Stimulated activated CD4-positive, alpha-beta T cell treated with anti-CD3 and anti-CD28 coated beads, Interleukin-12 subunit alpha, Interleukin-12 subunit beta, amount 100 ng/mL, for 4 hours (primary cell): Measurements from ENCODE around the gene RNPS1.
"Not testable (repeated sequence)": the region's sequence is repeated elsewhere in the genome, so short reads cannot be mapped to it uniquely, and the experiment has no call there.

Experiments used
- DNase-seq: peaks from one replicate; pipeline ENCODE4 v3.0.0-alpha.2; 2020

The RNPS1 gene

GRCh38 chr16:2282262-2282661 lies 14.3 kb upstream of the RNPS1 start:
- DNase-seq = no peak

GRCh38 chr16:2280981-2281542 lies 13.1 kb upstream of the RNPS1 start:
- DNase-seq = no peak

DNA sequence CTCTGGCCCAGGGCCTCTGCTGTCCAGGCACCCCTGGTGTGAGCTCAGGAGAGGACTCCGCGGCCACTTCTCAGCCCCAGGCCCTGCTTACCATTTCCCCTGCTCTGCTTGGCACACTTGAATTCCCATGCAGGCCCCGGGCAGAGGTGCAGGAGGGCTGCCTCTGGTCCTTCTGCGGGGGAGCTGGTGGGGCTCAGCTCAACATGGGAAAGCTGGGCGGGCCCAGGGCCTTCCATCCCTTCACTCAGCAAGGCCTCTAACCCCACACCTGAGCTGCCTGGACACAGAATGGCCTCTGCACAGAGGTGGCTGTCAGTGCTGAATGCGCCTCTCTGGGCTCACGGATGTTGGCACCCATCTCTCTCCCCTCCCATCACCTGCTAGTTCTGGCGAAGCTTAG lies 12.5 kb upstream of the RNPS1 start:
- DNase-seq = no peak

GRCh38 chr16:2278956-2279800 lies 11.3 kb upstream of the RNPS1 start:
- DNase-seq = no peak

DNA sequence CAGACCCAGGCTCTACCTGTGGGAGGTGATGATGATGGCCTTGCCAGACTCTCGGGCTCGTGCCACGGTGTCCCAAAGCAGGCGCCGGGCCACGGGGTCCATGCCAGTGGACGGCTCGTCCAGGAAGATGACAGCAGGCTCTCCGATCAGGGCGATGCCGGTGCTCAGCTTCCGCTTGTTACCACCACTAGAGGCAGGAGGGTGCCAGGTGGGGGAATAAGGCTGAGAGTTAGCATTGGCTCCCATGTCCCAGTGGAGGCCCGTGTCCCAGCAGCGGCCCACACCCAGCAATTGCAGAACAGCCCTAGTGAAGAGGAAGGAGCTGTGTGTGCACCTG lies 10.3 kb upstream of the RNPS1 start:
- no peak for DNase-seq

DNA sequence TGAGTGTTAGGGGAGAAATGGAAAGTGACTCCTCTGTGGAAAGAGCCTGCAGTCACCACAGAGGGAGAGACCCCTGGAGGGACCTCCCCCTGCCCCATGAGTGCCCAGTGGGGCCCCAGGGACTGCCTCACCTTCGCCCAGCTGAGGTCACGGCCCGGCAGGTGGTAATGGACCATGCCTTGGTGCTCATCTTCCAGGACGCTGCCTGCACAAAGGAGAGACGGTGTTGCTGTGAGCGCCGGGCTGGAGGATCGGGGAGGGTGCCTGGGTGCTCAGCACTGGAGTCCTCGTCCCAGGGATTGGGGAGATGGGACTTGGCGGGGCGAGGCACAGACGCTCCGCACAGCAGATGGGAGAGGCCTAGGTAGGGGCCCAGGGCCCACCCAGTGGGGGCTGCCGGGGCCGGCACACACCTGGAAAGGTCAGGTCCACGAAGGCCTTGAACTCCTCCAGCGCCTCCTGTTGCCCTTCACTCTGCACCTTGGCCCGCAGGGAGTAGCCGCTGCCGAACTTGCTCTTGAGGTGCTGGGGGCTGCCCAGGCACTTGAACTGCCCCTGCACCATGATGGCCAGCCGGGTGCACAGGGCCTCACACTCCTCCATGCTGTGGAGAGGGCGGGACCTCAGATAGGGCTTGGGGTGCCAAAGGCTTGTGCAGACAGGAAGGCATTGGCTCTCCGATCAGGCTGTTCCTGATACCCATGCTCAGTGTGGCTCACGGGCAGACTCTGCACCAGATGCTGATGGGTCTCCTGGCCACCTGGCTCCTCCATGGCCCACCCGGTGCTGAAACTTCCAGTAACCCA lies 9.7 kb upstream of the RNPS1 start:
- DNase-seq = no peak

- no peak for DNase-seq
These were observed 8.7 kb upstream of the RNPS1 start for GRCh38 chr16:2276368-2277195.

- no peak for DNase-seq
These were observed 7.8 kb upstream of the RNPS1 start for GRCh38 chr16:2275476-2276367.

GRCh38 chr16:2273931-2274330 lies 6.0 kb upstream of the RNPS1 start:
- DNase-seq = no peak

DNA sequence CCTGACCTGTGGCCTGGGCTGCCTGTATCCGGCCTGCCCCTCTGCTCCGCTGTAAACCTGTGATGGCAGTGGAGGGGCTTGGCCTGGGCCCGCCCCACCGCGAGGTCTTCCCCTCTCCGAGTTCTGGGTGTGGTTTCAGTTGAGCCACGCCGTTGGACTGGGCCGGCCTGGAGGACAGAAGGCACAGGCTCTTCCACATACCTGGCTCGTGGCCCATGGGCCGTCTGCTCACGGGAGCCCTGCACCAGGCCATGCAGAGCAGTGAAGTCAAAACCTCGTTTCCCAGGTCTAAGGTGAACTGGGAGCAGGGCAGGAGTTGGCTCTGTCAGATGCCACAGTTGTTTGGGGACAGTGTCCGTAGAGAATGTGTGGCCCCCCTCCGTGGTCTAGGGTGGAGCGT lies 5.6 kb upstream of the RNPS1 start:
- no peak for DNase-seq

- no peak for DNase-seq
These were observed 4.0 kb upstream of the RNPS1 start for GRCh38 chr16:2271848-2272461.

DNA sequence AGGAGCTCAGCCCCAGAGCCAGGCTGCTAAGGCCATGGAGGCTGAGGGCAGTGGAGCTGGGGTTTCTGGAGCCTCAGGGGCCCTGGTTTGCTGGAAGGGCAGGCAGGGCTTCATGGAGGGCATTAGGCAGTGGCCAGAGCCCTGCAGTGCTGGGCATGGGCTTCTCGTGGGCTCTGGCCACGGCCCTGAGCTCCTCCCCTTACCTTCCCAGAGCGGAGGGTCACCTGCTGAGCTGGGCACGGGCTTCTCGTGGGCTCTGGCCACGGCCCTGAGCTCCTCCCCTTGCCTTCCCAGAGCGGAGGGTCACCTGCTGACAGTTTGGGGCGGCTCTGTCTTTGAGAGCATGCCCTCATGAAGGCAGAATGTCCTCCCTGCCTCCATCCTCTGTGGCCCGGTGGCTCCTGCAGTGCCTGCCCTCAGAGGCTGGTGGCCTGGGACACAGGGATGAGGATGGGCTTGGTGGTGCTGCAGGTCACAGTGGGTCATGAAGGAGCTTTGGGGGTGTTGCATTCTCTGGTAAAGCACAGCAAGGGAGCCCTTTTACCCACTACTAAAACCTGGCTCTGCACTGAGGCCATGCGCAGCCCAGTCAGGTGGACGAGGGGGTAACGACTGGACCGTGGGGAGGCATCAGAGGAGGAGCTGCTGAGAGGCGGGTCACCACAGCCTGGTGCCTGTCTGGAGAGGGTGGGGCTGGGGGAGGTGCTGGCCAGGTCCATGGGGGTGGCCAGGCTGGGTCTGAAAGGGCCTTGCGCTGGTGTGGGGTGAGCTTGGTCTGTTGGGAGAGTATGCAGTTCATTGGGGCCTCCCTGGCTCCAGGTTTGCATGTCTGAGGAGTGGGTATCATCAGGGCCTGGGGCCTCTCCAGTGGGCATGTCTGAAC lies 2.9 kb upstream of the RNPS1 start:
- DNase-seq = no peak

- no peak for DNase-seq
These were observed 2.1 kb upstream of the RNPS1 start for GRCh38 chr16:2270070-2270462.

- DNase-seq = not testable (repeated sequence)
These were observed 417 bp downstream of the RNPS1 start for GRCh38 chr16:2267505-2267912.

DNA sequence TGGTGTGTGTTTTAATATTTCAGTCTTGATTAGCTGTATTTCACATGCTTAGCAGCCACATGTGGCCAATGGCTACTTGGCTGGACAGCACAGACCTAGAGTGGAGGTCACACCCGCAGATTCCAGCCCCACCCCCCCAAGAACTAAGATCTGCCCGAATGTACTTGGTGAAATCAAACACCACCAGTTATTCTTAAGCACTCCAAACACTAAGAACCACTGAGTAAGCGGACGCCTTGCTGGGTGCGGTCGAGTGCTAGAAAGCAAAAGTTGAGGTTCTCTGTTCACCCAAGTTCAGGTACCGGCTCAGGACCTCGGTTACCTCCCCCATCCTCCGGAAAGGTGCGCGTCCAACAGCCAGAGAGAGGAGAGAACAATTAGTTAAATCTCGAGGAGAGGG lies 1.0 kb downstream of the RNPS1 start:
- not testable (repeated sequence) for DNase-seq

DNA sequence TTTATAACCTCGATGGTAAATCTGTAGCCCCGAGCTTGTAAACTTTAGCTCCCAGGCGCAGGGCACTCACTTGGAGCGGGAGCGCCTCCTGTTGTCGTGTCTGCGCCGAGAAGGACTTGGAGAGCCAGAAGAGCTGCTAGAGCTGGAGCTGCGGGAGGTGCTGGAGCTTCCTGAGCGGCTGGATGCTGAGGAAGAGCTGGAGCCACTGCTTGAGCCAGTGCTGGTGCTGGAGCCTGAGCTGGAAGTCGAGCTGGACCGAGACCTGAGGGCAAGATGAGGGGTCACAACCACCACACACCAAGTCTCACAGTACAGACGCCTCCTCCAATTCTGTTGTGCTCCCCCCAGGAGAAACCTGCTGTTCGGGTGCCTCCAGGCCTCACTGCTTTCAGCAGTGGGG lies 4.9 kb downstream of the RNPS1 start:
- DNase-seq = not testable (repeated sequence)

GRCh38 chr16:2260250-2260649 lies 7.7 kb downstream of the RNPS1 start:
- DNase-seq = no peak

DNA sequence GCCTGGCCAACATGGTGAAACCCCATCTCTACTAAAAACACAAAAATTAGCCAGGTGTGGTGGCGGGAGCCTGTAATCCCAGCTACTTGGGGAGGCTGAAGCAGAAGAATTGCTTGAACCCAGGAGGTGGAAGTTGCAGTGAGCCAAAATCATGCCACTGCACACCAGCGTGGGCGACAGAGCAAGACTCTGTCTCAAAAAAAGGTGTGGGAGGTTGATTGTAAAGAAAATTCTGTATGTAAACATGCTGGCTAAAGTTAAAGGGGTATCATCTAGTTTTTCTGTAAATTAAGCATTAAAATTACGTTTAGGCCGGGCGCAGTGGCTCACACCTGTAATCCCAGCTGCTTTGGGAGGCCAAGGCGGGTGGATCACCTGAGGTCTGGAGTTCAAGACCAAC lies 9.4 kb downstream of the RNPS1 start:
- DNase-seq = not testable (repeated sequence)

GRCh38 chr16:2257726-2258125 lies 10.2 kb downstream of the RNPS1 start:
- DNase-seq = no peak

DNA sequence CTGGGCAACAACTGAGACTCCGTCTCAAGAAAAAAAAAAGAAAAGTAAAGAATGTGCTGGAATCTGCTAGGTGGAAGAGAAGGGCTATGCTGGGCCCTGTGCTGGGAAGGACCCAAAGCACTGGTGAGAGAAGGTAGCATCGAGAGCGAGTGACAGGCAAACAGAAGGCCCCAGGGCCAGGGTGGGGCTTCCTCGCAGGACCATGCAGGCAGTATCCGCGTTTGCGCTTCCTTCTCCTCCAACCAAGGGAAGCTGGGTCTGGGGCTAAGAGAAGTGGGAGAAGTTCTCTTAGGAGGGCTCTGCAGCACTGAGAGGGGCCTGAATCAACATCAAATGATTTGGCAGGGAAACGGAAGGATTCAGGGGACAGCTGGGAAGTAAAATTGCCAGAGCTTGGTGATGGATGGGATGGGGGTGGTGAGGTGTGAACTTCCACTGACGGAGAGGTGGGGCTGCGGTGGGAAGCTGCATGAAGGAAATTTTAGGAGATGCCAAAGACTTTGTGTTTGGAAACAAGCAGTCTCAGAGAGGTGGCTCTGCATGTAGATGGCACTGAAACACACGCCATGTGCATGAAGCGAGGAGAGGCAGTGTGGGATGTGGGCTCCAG lies 11.3 kb downstream of the RNPS1 start:
- no peak for DNase-seq
